ENCODE results near the gene CFI.

Gene CFI

GRCh38 chr4:109723110-109723509, 78.7 kb downstream of the CFI start:
- no peak overlapping the region for H3K4me3 ChIP-seq (IDR thresholded peaks at IDR 0.05; ENCODE audit: insufficient read depth, low read depth, low read length)
- no peaks in the 10 kb centered on the region for H3K36me3 ChIP-seq (ENCODE audit: insufficient read depth)
- no peaks in the 10 kb centered on the region; the same call in 1 of the 2 replicates for H3K79me2 ChIP-seq (ENCODE audit: insufficient read depth, low read depth)
- no peak overlapping the region for H2AFZ ChIP-seq (ENCODE audit: low read depth)
- no peaks in the 10 kb centered on the region for H4K20me1 ChIP-seq (ENCODE audit: insufficient read depth)
- TF ChIP-seq CTCF (conservative IDR thresholded peaks at IDR 0.05; ENCODE audit: low read depth, low read length): no peak
- no peak overlapping the region for H3K9ac ChIP-seq
- no peak overlapping the region for H3K4me2 ChIP-seq
- peaks cover under 1% of the 10 kb centered on the region for H3K4me1 ChIP-seq (ENCODE audit: low read depth, poor library complexity, severe bottlenecking)
- H3K27ac ChIP-seq: no peak overlapping the region
- H3K27me3 ChIP-seq (ENCODE audit: insufficient read depth, low read depth): no peaks in the 10 kb centered on the region

- H3K9ac ChIP-seq: no peak overlapping the region
- no peaks in the 10 kb centered on the region for H3K36me3 ChIP-seq (ENCODE audit: insufficient read depth)
- H3K4me2 ChIP-seq: no peak overlapping the region
- H3K27ac ChIP-seq: no peak overlapping the region
- TF ChIP-seq CTCF (conservative IDR thresholded peaks at IDR 0.05; ENCODE audit: low read depth, low read length): no peak
- no peaks in the 10 kb centered on the region for H3K4me1 ChIP-seq (ENCODE audit: low read depth, poor library complexity, severe bottlenecking)
- no peaks in the 10 kb centered on the region for H3K27me3 ChIP-seq (ENCODE audit: insufficient read depth, low read depth)
- no peaks in the 10 kb centered on the region for H4K20me1 ChIP-seq (ENCODE audit: insufficient read depth)
- H3K4me3 ChIP-seq (IDR thresholded peaks at IDR 0.05; ENCODE audit: insufficient read depth, low read depth, low read length): no peak overlapping the region
- H2AFZ ChIP-seq (ENCODE audit: low read depth): no peak overlapping the region
- no peaks in the 10 kb centered on the region; the same call in 1 of the 2 replicates for H3K79me2 ChIP-seq (ENCODE audit: insufficient read depth, low read depth)
Measured at GRCh38 chr4:109722357-109722756, 79.4 kb downstream of the CFI start.

DNA sequence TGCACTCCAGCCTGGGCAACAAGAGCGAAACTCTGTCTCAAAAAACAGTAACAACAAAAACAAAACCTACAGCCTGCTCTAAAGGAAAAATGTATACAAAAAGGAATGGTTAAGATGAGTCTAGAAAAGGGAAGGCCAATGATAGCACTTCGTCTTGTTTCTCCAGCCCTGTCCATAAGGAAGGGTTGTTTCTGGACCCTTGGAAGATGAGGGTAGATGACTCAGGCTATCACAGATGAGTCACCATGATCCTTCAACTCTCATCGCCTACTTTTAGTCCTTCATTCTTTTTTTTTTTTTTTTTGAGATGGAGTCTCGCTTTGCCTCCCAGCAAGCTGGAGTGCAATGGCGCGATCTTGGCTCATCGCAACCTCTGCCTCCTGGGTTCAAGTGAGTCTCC, 80.8 kb downstream of the CFI start:
- no peak overlapping the region for H2AFZ ChIP-seq (ENCODE audit: low read depth)
- H3K4me3 ChIP-seq (IDR thresholded peaks at IDR 0.05; ENCODE audit: insufficient read depth, low read depth, low read length): no peak overlapping the region
- no peak overlapping the region for H3K4me2 ChIP-seq
- H4K20me1 ChIP-seq (ENCODE audit: insufficient read depth): no peaks in the 10 kb centered on the region
- no peak overlapping the region for H3K9ac ChIP-seq
- no peaks in the 10 kb centered on the region for H3K79me2 ChIP-seq (ENCODE audit: insufficient read depth, low read depth)
- H3K27ac ChIP-seq: no peak overlapping the region
- TF ChIP-seq CTCF (conservative IDR thresholded peaks at IDR 0.05; ENCODE audit: low read depth, low read length): no peak
- H3K4me1 ChIP-seq (ENCODE audit: low read depth, poor library complexity, severe bottlenecking): peaks cover 1% of the 10 kb centered on the region
- H3K27me3 ChIP-seq (ENCODE audit: insufficient read depth, low read depth): no peaks in the 10 kb centered on the region
- H3K36me3 ChIP-seq (ENCODE audit: insufficient read depth): no peaks in the 10 kb centered on the region

- Histone ChIP-seq H3K9ac (no peak overlapping the region), H3K27me3 (ENCODE audit: insufficient read depth, low read depth) (no peaks in the 10 kb centered on the region), H2AFZ (ENCODE audit: low read depth) (no peak overlapping the region), H3K27ac (no peak overlapping the region), H3K4me1 (ENCODE audit: low read depth, poor library complexity, severe bottlenecking) (peaks cover 5% of the 10 kb centered on the region), H3K4me2 (no peak overlapping the region), H4K20me1 (ENCODE audit: insufficient read depth) (no peaks in the 10 kb centered on the region), H3K36me3 (ENCODE audit: insufficient read depth) (no peaks in the 10 kb centered on the region), H3K4me3 (IDR thresholded peaks at IDR 0.05; ENCODE audit: insufficient read depth, low read depth, low read length) (no peak overlapping the region), H3K79me2 (ENCODE audit: insufficient read depth, low read depth) (no peaks in the 10 kb centered on the region)
- TF ChIP-seq CTCF (conservative IDR thresholded peaks at IDR 0.05; ENCODE audit: low read depth, low read length): no peak
Measured at GRCh38 chr4:109719604-109720003, 82.2 kb downstream of the CFI start.

Measured in KMS-11 (cell line).